ENCODE results near the gene TICRR. TPM values are rescaled to one million over a fixed set of nuclear protein-coding genes. Genes with fewer than 3 reads are reported as not detected.

Gene TICRR
- total and polyA plus RNA-seq, 2 of the 4 experiments (the other 2 are of a cell fraction), result 3.0 to 4.2 TPM

DNA sequence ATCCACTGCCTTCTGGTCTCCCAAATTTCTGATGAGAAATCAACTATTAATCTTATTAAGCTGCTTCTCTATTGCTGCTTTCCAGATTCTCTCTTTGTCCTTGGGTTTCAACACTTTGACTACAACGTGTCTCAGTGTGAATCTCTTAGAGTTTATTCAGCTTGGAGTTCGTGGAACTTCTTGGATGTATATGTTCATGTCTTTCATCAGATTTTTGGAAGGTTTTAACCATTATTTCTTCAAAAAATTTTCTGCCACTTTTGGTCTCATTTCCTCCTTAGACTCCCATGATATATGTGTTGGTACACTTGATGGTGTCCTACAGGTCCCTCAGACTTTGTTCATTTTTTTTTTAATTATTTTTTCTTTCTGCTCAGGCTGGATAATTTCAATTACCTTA lies 36.0 kb downstream of the TICRR start:
- no peak for DNase-seq
- Histone ChIP-seq H3K4me2 (ENCODE audit: low read depth, low read length) (no peak overlapping the region), H3K27me3 (ENCODE audit: control insufficient read depth, insufficient read depth, low read length) (no peaks in the 10 kb centered on the region), H3K9me3 (ENCODE audit: control insufficient read depth, insufficient read depth, low read length) (peaks cover 11% of the 10 kb centered on the region), H3K27ac (ENCODE audit: insufficient read depth, low read length) (no peak overlapping the region), H4K91ac (ENCODE audit: insufficient read depth, low read depth, low read length) (no peak overlapping the region), H4K20me1 (ENCODE audit: insufficient read depth, low read length) (no peaks in the 10 kb centered on the region), H3K14ac (replicated peaks; ENCODE audit: low read depth, low read length) (no peak overlapping the region), H2AK9ac (replicated peaks; ENCODE audit: low read depth, low read length, poor library complexity) (no peak overlapping the region), H4K5ac (ENCODE audit: low read depth, low read length) (no peak overlapping the region), H2AK5ac (ENCODE audit: low read depth, low read length) (no peak overlapping the region), H2BK120ac (ENCODE audit: low read depth, low read length) (no peak overlapping the region), H2AFZ (replicated peaks; ENCODE audit: low read length, poor library complexity) (no peak overlapping the region), H3K4me1 (ENCODE audit: control insufficient read depth, insufficient read depth, low read length) (no peaks in the 10 kb centered on the region), H3K4ac (ENCODE audit: low read depth, low read length) (no peak overlapping the region), H3K9me1 (ENCODE audit: insufficient read depth, low read length) (no peaks in the 10 kb centered on the region), H4K8ac (ENCODE audit: low read depth in 2 of 2, low read length in 2 of 2) (no peak overlapping the region), H3K23ac (ENCODE audit: low read depth, low read length) (no peak overlapping the region), H3K9ac (ENCODE audit: low read depth, low read length) (no peak overlapping the region), H2BK15ac (ENCODE audit: low read depth, low read length) (no peak overlapping the region), H3K4me3 (ENCODE audit: insufficient read depth, low read depth, low read length) (no peak overlapping the region), H3K36me3 (ENCODE audit: control insufficient read depth, insufficient read depth, low read length) (peaks cover 1% of the 10 kb centered on the region; the same call in 1 of the 2 replicates), H2BK20ac (ENCODE audit: low read depth, low read length) (no peak overlapping the region), H3K79me1 (ENCODE audit: low read depth in 1 of 2, low read length in 2 of 2) (peaks cover 8 to 9% of the 10 kb centered on the region in 2 experiments; a peak in 2 of 4 replicates), H3K56ac (ENCODE audit: extremely low read depth, insufficient read depth, low read length) (no peak overlapping the region), H3K18ac (ENCODE audit: low read depth, low read length) (no peak overlapping the region), H2BK5ac (ENCODE audit: low read depth, low read length, poor library complexity, severe bottlenecking) (no peak overlapping the region)
- intact Hi-C loops (cut with micrococcal nuclease) (no loop called here), in situ Hi-C loops (cut with MboI; ENCODE audit: low sequenced_read_pairs) (no loop called here), dilution Hi-C loops (cut with HindIII; ENCODE audit: low sequenced_read_pairs, unreplicated experiment) (no loop called here)
- no peak for ATAC-seq (ENCODE audit: low read depth)
- POLR2A ChIA-PET (ENCODE audit: unreplicated experiment), result no interaction called here
- CTCF ChIA-PET, result no interaction called here
- WGBS, 2 experiments (ENCODE audit: extremely low coverage in 2 of 2, insufficient read length in 1 of 2), result no CpG with 5 or more reads among the region's 2 CpGs
- BruUV-seq (replicated peaks), result no TSS peak
- TF ChIP-seq MAZ (IDR thresholded peaks at IDR 0.05; ENCODE audit: borderline replicate concordance, low read depth, low read length) (no peak), RAD21 (IDR thresholded peaks at IDR 0.05; ENCODE audit: low read length) (no peak), RFX5 (IDR thresholded peaks at IDR 0.05; ENCODE audit: low read depth, low read length) (no peak), MXI1 (IDR thresholded peaks at IDR 0.05; ENCODE audit: borderline replicate concordance, low read depth, low read length) (no peak), NFE2L2 (IDR thresholded peaks at IDR 0.05; ENCODE audit: low read depth, low read length) (no peak), CHD1 (IDR thresholded peaks at IDR 0.05; ENCODE audit: low read depth, low read length) (no peak), POLR2A (IDR thresholded peaks at IDR 0.05; ENCODE audit: low read depth, low read length) (no peak), RCOR1 (IDR thresholded peaks at IDR 0.05; ENCODE audit: insufficient replicate concordance, low read length) (no peak), SMC3 (IDR thresholded peaks at IDR 0.05; ENCODE audit: low read depth, low read length) (no peak), FOS (IDR thresholded peaks at IDR 0.05; ENCODE audit: low read depth, low read length) (no peak), MAFK (IDR thresholded peaks at IDR 0.05; ENCODE audit: low read depth, low read length) (no peak), BHLHE40 (IDR thresholded peaks at IDR 0.05; ENCODE audit: low read depth, low read length) (no peak), CEBPB (IDR thresholded peaks at IDR 0.05; ENCODE audit: low read depth, low read length) (no peak)
- TF ChIP-seq, protein P1, sequence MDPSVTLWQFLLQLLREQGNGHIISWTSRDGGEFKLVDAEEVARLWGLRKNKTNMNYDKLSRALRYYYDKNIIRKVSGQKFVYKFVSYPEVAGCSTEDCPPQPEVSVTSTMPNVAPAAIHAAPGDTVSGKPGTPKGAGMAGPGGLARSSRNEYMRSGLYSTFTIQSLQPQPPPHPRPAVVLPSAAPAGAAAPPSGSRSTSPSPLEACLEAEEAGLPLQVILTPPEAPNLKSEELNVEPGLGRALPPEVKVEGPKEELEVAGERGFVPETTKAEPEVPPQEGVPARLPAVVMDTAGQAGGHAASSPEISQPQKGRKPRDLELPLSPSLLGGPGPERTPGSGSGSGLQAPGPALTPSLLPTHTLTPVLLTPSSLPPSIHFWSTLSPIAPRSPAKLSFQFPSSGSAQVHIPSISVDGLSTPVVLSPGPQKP (IDR thresholded peaks at IDR 0.05; ENCODE audit: borderline replicate concordance, low read depth, low read length), result no peak
- TF ChIP-seq, protein P2, sequence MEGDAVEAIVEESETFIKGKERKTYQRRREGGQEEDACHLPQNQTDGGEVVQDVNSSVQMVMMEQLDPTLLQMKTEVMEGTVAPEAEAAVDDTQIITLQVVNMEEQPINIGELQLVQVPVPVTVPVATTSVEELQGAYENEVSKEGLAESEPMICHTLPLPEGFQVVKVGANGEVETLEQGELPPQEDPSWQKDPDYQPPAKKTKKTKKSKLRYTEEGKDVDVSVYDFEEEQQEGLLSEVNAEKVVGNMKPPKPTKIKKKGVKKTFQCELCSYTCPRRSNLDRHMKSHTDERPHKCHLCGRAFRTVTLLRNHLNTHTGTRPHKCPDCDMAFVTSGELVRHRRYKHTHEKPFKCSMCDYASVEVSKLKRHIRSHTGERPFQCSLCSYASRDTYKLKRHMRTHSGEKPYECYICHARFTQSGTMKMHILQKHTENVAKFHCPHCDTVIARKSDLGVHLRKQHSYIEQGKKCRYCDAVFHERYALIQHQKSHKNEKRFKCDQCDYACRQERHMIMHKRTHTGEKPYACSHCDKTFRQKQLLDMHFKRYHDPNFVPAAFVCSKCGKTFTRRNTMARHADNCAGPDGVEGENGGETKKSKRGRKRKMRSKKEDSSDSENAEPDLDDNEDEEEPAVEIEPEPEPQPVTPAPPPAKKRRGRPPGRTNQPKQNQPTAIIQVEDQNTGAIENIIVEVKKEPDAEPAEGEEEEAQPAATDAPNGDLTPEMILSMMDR (conservative IDR thresholded peaks at IDR 0.05; ENCODE audit: low read depth, low read length), result no peak
- TF ChIP-seq, protein P3, sequence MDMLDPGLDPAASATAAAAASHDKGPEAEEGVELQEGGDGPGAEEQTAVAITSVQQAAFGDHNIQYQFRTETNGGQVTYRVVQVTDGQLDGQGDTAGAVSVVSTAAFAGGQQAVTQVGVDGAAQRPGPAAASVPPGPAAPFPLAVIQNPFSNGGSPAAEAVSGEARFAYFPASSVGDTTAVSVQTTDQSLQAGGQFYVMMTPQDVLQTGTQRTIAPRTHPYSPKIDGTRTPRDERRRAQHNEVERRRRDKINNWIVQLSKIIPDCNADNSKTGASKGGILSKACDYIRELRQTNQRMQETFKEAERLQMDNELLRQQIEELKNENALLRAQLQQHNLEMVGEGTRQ (IDR thresholded peaks at IDR 0.05; ENCODE audit: low read depth, low read length), result no peak
